Endothelial cell of umbilical vein (primary cell): Measurements from ENCODE around the gene PCDHGA1.

Experiments used
- CTCF ChIP-seq, 2 donors: IDR thresholded peaks; 1 replicate in 1 of 2; 2 replicates in 1 of 2; pipeline ENCODE4 v1.5.1; 2011; ENCODE audit warnings: low read length in 2 of 2, mild to moderate bottlenecking in 2 of 2, moderate library complexity in 2 of 2, control low read depth in 1 of 2, inconsistent platforms in 1 of 2, low read depth in 1 of 2; ENCODE audit not compliant: insufficient read depth in 1 of 2; ENCODE audit errors: extremely low read depth in 1 of 2
- EZH2 ChIP-seq: IDR thresholded peaks from 2 replicates; pipeline ENCODE4 v1.6.1; 2012; ENCODE audit warnings: borderline replicate concordance, low read depth, mild to moderate bottlenecking, moderate library complexity, low read length, inconsistent platforms; ENCODE audit not compliant: severe bottlenecking
- MYC ChIP-seq: IDR thresholded peaks from one replicate; pipeline ENCODE4 v1.6.1; 2011; ENCODE audit warnings: mild to moderate bottlenecking, low read depth, low read length
- POLR2A ChIP-seq: IDR thresholded peaks from 2 replicates; pipeline ENCODE4 v1.6.1; 2012; ENCODE audit warnings: low read depth, mild to moderate bottlenecking, control low read depth, low read length
- POLR2AphosphoS5 ChIP-seq: IDR thresholded peaks from 2 replicates; pipeline ENCODE4 v1.6.1; 2012; ENCODE audit warnings: low read depth, mild to moderate bottlenecking, control low read depth, low read length, moderate library complexity; ENCODE audit not compliant: insufficient read depth

DNA sequence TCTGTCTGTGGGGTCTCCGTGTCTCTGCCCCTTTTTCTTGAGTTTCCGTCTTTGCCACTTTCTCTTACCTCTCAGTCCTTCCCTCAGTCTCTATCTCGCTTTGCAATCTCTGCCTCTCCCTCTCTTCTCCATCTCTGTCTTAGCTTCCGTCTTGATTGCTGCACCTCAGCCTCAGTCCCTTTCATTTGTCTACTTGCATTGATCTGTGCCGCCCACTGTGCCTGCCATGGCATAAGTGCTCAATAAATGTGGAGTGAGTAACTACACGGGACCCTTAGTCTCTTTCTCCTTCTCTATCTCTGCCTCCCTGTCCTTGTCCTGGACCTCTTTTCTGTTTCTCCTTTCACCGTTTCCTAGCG lies 165.1 kb downstream of the PCDHGA1 start:
- no peak for TF ChIP-seq CTCF (IDR thresholded peaks at IDR 0.05; ENCODE audit: extremely low read depth in 1 of 2, insufficient read depth in 1 of 2, low read depth in 1 of 2, low read length in 2 of 2)
- no peak for TF ChIP-seq POLR2A
- no peak for TF ChIP-seq POLR2AphosphoS5
- TF ChIP-seq MYC = no peak
- no peak for TF ChIP-seq EZH2
